ENCODE data around the gene MPPED1.

The MPPED1 gene

GRCh38 chr22:43377896-43378704, 33.7 kb upstream of the MPPED1 start:
- TF ChIP-seq MAX (IDR thresholded peaks at IDR 0.05) (no peak), TAF1 (IDR thresholded peaks at IDR 0.05; ENCODE audit: low read depth) (no peak), EGR1 (IDR thresholded peaks at IDR 0.05) (no peak), REST (IDR thresholded peaks at IDR 0.05; ENCODE audit: low read depth) (no peak), EP300 (IDR thresholded peaks at IDR 0.05; ENCODE audit: borderline replicate concordance) (no peak), TCF12 (IDR thresholded peaks at IDR 0.05; ENCODE audit: low read depth) (no peak), CREB1 (IDR thresholded peaks at IDR 0.05; ENCODE audit: low read depth) (no peak), USF1 (IDR thresholded peaks at IDR 0.05) (no peak), ZBTB7A (IDR thresholded peaks at IDR 0.05; ENCODE audit: low read depth) (no peak)

GRCh38 chr22:43381693-43382092, 30.1 kb upstream of the MPPED1 start:
- TF ChIP-seq USF1 (IDR thresholded peaks at IDR 0.05) (no peak), REST (IDR thresholded peaks at IDR 0.05; ENCODE audit: low read depth) (no peak), RAD21 (IDR thresholded peaks at IDR 0.05; ENCODE audit: low read depth) (no peak), EGR1 (IDR thresholded peaks at IDR 0.05) (no peak), CREB1 (IDR thresholded peaks at IDR 0.05; ENCODE audit: low read depth) (no peak), YY1 (IDR thresholded peaks at IDR 0.05; ENCODE audit: low read depth) (no peak), MAX (IDR thresholded peaks at IDR 0.05) (no peak), CEBPB (IDR thresholded peaks at IDR 0.05) (no peak), TCF12 (IDR thresholded peaks at IDR 0.05; ENCODE audit: low read depth) (no peak), NFIC (IDR thresholded peaks at IDR 0.05) (no peak), TEAD4 (IDR thresholded peaks at IDR 0.05) (no peak), TAF1 (IDR thresholded peaks at IDR 0.05; ENCODE audit: low read depth) (no peak), FOXM1 (IDR thresholded peaks at IDR 0.05; ENCODE audit: borderline replicate concordance, low read depth) (no peak), ZBTB7A (IDR thresholded peaks at IDR 0.05; ENCODE audit: low read depth) (no peak), EP300 (IDR thresholded peaks at IDR 0.05; ENCODE audit: borderline replicate concordance) (no peak)

- no peak for TF ChIP-seq CEBPB (IDR thresholded peaks at IDR 0.05)
Measured at GRCh38 chr22:43384863-43385262, 27.0 kb upstream of the MPPED1 start.

GRCh38 chr22:43385770-43386641, 25.8 kb upstream of the MPPED1 start:
- TF ChIP-seq FOXM1 (IDR thresholded peaks at IDR 0.05; ENCODE audit: borderline replicate concordance, low read depth): no peak
- TF ChIP-seq RAD21 (IDR thresholded peaks at IDR 0.05; ENCODE audit: low read depth): peak; percentile 94

GRCh38 chr22:43387815-43388214, 24.0 kb upstream of the MPPED1 start:
- TF ChIP-seq USF1 (IDR thresholded peaks at IDR 0.05) (no peak), REST (IDR thresholded peaks at IDR 0.05; ENCODE audit: low read depth) (no peak), CEBPB (IDR thresholded peaks at IDR 0.05) (no peak), EGR1 (IDR thresholded peaks at IDR 0.05) (no peak), TEAD4 (IDR thresholded peaks at IDR 0.05) (no peak), TAF1 (IDR thresholded peaks at IDR 0.05; ENCODE audit: low read depth) (no peak), FOXM1 (IDR thresholded peaks at IDR 0.05; ENCODE audit: borderline replicate concordance, low read depth) (no peak), RAD21 (IDR thresholded peaks at IDR 0.05; ENCODE audit: low read depth) (no peak), YY1 (IDR thresholded peaks at IDR 0.05; ENCODE audit: low read depth) (no peak), ZBTB7A (IDR thresholded peaks at IDR 0.05; ENCODE audit: low read depth) (no peak), EP300 (IDR thresholded peaks at IDR 0.05; ENCODE audit: borderline replicate concordance) (no peak), NFIC (IDR thresholded peaks at IDR 0.05) (no peak), TCF12 (IDR thresholded peaks at IDR 0.05; ENCODE audit: low read depth) (no peak), MAX (IDR thresholded peaks at IDR 0.05) (no peak), CREB1 (IDR thresholded peaks at IDR 0.05; ENCODE audit: low read depth) (no peak)
